Fibroblast of lung (primary cell): ENCODE measurements around the gene MYBBP1A. TPM values are rescaled to one million over a fixed set of nuclear protein-coding genes. Genes with fewer than 3 reads are reported as not detected.
A peak's percentile ranks its signal among the peaks of the same experiment; 100 is the strongest.

ENCODE experiments used
- DNase-seq, 2 donors: peaks; one replicate each; pipeline versions ENCODE4 v3.0.0 to v3.0.0-alpha.2; 2010; ENCODE audit warnings: low read depth in 2 of 2
- H2AFZ ChIP-seq: 2 replicates; pipeline ENCODE4 v1.5.1; 2012; ENCODE audit warnings: low read length, control low read depth, inconsistent platforms
- H3K27ac ChIP-seq: 2 replicates; pipeline ENCODE4 v1.5.1; 2011; ENCODE audit warnings: low read length, control low read depth; ENCODE audit not compliant: insufficient read depth
- H3K27me3 ChIP-seq: 2 replicates; pipeline ENCODE4 v1.5.1; 2011; ENCODE audit warnings: mild to moderate bottlenecking, low read length; ENCODE audit not compliant: control insufficient read depth, insufficient read depth
- H3K36me3 ChIP-seq: 2 replicates; pipeline ENCODE4 v1.5.1; 2011; ENCODE audit warnings: low read length; ENCODE audit not compliant: control insufficient read depth, insufficient read depth
- H3K4me1 ChIP-seq: 2 replicates; pipeline ENCODE4 v1.5.1; 2011; ENCODE audit warnings: low read length; ENCODE audit not compliant: control insufficient read depth, insufficient read depth; ENCODE audit errors: extremely low read depth
- H3K4me2 ChIP-seq: 2 replicates; pipeline ENCODE4 v1.5.1; 2011; ENCODE audit warnings: low read length, control low read depth; ENCODE audit not compliant: insufficient read depth; ENCODE audit errors: extremely low read depth
- H3K4me3 ChIP-seq, 4 experiments: fragments of 200-600 bp in 1 of 4; sonication (generic) in 1 of 4; replicated peaks in 1 of 4; 2 replicates each; pipeline ENCODE4 v1.5.1; 2011 to 2016; ENCODE audit warnings: low read length in 4 of 4, low read depth in 3 of 4, mild to moderate bottlenecking in 3 of 4, control low read depth in 2 of 4, inconsistent platforms in 1 of 4, mixed read lengths in 1 of 4; ENCODE audit not compliant: insufficient read depth in 1 of 4; ENCODE audit errors: control extremely low read depth in 1 of 4
- H3K79me2 ChIP-seq: 2 replicates; pipeline ENCODE4 v1.5.1; 2012; ENCODE audit warnings: mild to moderate bottlenecking, low read length, inconsistent platforms; ENCODE audit not compliant: control insufficient read depth, insufficient read depth
- H3K9ac ChIP-seq: 2 replicates; pipeline ENCODE4 v1.5.1; 2011; ENCODE audit warnings: mild to moderate bottlenecking, low read length, control low read depth; ENCODE audit not compliant: insufficient read depth
- H3K9me3 ChIP-seq: 2 replicates; pipeline ENCODE4 v1.5.1; 2012; ENCODE audit warnings: low read depth, low read length; ENCODE audit not compliant: control insufficient read depth, insufficient read depth
- H4K20me1 ChIP-seq: 2 replicates; pipeline ENCODE4 v1.5.1; 2011; ENCODE audit warnings: low read length; ENCODE audit not compliant: control insufficient read depth, insufficient read depth; ENCODE audit errors: extremely low read depth
- EZH2 ChIP-seq: IDR thresholded peaks from 2 replicates; pipeline ENCODE4 v1.5.1; 2012; ENCODE audit warnings: low read length, control low read depth, mild to moderate bottlenecking; ENCODE audit errors: missing control alignments
- polyA plus RNA-seq, 2 donors: library from polyadenylated mRNA; depleted of rRNA in 1 of 2; stranded (reverse) in 1 of 2; unstranded in 1 of 2; fragments of >200 nt; gene quantifications; 2 replicates each; pipeline ENCODE4 v1.2.1, GENCODE V29; 2011 to 2012; ENCODE audit warnings: missing spikeins in 1 of 2
- total RNA-seq: library from RNA; depleted of rRNA; stranded (reverse); fragments of >200 nt; gene quantifications from 2 replicates; pipeline ENCODE4 v1.2.1, GENCODE V29; 2014
- TF ChIP-seq, protein P1 (sequence below), 2 donors: IDR thresholded peaks in 1 of 2; conservative IDR thresholded peaks in 1 of 2; 1 replicate in 1 of 2; 2 replicates in 1 of 2; pipeline ENCODE4 v1.5.1; 2011 to 2012; ENCODE audit warnings: low read length in 2 of 2, control low read depth in 1 of 2, inconsistent platforms in 1 of 2, low read depth in 1 of 2, mild to moderate bottlenecking in 1 of 2

The MYBBP1A gene
- total and polyA plus RNA-seq, 2 donors (not counting 1 experiment from before 2014, with no cell fraction given), result 14.1 to 28.6 TPM

DNA sequence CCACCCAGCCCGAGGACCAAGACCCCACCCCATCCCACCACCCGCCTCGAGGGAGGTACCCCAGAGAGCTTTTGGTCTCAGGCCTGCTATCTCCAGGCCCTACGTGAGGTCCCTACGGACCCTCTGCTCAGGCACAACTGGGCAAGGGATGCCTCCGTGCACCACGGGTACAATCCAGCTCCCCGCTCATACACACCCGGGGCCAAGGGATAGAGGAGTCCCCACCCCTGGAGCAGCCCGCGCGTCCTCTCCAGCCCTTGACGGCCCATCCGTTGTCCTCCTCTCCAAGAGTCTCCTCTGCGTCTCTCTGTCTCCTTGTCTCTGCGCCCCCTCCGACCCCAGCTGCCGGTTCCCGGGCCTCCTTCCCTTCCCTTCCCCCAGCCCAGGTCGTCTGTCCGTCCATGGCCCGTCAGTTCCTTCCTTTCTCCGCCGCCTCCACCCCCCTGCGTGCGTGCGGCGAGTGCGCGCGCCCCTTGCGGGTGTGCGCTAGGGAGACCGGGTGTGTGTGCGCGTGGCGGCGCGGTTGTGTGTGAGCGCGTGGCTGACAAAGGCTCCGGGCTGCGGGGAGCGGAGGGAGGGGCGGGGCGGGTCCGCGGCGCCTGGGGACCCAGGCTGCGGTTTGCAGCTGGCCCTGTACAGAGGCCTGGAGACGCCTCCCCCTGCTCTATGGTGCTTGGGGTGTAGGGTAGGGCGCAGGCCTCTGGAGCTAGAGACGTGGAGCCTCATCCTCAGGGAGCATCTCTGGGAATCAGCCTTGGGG lies 55.6 kb downstream of the MYBBP1A start:
- H3K4me2 ChIP-seq, result no peak overlapping the region
- no peak overlapping the region for H3K4me3 ChIP-seq
- H4K20me1 ChIP-seq, result no peaks in the 10 kb centered on the region
- H3K27me3 ChIP-seq, result peaks cover 19% of the 10 kb centered on the region
- no peak for DNase-seq
- no peaks in the 10 kb centered on the region for H3K79me2 ChIP-seq
- H3K4me1 ChIP-seq, result no peaks in the 10 kb centered on the region
- no peaks in the 10 kb centered on the region for H3K36me3 ChIP-seq
- no peak overlapping the region for H2AFZ ChIP-seq
- no peak overlapping the region for H3K27ac ChIP-seq
- H3K9me3 ChIP-seq, result no peaks in the 10 kb centered on the region
- TF ChIP-seq, protein P1, sequence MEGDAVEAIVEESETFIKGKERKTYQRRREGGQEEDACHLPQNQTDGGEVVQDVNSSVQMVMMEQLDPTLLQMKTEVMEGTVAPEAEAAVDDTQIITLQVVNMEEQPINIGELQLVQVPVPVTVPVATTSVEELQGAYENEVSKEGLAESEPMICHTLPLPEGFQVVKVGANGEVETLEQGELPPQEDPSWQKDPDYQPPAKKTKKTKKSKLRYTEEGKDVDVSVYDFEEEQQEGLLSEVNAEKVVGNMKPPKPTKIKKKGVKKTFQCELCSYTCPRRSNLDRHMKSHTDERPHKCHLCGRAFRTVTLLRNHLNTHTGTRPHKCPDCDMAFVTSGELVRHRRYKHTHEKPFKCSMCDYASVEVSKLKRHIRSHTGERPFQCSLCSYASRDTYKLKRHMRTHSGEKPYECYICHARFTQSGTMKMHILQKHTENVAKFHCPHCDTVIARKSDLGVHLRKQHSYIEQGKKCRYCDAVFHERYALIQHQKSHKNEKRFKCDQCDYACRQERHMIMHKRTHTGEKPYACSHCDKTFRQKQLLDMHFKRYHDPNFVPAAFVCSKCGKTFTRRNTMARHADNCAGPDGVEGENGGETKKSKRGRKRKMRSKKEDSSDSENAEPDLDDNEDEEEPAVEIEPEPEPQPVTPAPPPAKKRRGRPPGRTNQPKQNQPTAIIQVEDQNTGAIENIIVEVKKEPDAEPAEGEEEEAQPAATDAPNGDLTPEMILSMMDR (conservative IDR thresholded peaks at IDR 0.05 in 1 of 2, IDR thresholded peaks at IDR 0.05 in 1 of 2; ENCODE audit: low read depth in 1 of 2, low read length in 2 of 2), result no peak
- TF ChIP-seq EZH2, result no peak
- H3K9ac ChIP-seq, result no peak overlapping the region

DNA sequence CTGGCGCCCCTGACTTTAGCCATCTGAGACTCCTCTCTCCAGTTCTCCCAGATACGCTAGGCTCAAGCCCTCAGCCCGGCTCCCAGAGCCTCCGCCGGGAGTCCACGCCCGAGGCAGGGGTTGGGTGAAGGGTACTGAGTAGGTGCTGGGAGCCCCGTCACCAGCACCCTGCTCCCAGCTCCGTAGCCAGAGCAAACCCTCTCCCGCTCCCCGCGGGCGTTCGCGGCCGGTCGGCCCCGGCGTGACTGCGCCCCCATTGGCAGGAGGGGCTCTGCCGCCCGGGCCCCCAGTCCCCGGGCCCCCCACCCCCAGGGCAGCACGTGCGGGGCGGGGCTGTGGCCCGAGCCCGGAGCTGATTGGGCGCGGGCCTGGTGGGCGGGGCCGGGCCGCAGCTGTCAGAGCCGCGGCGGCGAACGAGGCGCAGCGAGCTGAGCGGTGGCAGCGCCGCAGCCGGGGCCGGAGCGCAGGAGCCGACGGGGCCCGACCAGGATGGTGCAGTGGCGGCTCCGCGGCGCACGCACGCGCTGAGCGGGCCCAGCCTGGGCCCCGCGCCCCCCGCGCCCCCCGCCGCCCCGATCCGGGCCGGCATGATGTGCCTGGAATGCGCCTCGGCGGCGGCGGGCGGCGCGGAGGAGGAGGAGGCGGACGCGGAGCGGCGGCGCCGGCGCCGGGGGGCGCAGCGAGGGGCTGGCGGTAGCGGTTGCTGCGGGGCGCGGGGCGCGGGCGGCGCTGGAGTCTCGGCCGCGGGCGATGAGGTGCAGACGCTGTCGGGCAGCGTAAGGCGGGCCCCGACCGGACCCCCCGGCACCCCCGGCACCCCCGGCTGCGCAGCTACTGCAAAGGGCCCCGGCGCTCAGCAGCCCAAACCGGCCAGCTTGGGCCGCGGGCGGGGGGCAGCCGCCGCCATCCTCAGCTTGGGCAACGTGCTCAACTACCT lies 56.5 kb downstream of the MYBBP1A start, which contains the start of gene SPNS2:
TSS of gene SPNS2 (plus strand) at position 421 of the 937 bp plus-strand sequence. CDS start at position 588, 167 bp downstream.
- no peaks in the 10 kb centered on the region for H3K9me3 ChIP-seq
- DNase-seq, result peak; percentile 12 to 39
- H3K27me3 ChIP-seq, result peaks cover 19% of the 10 kb centered on the region
- no peaks in the 10 kb centered on the region for H3K79me2 ChIP-seq
- H3K4me2 ChIP-seq, result no peak within 1 kb of the TSS
- H2AFZ ChIP-seq, result no peak within 1 kb of the TSS
- H3K27ac ChIP-seq, result no peak within 1 kb of the TSS
- H4K20me1 ChIP-seq, result no peaks in the 10 kb centered on the region
- no peaks in the 10 kb centered on the region for H3K36me3 ChIP-seq
- TF ChIP-seq, protein P1 (conservative IDR thresholded peaks at IDR 0.05 in 1 of 2, IDR thresholded peaks at IDR 0.05 in 1 of 2; ENCODE audit: low read depth in 1 of 2, low read length in 2 of 2), result no peak
- no peak for TF ChIP-seq EZH2
- H3K9ac ChIP-seq, result no peak within 1 kb of the TSS
- H3K4me3 ChIP-seq, result no peak within 1 kb of the TSS
- no peaks in the 10 kb centered on the region for H3K4me1 ChIP-seq
